ENCODE data around the gene ZNF473.

ZNF473 gene

DNA sequence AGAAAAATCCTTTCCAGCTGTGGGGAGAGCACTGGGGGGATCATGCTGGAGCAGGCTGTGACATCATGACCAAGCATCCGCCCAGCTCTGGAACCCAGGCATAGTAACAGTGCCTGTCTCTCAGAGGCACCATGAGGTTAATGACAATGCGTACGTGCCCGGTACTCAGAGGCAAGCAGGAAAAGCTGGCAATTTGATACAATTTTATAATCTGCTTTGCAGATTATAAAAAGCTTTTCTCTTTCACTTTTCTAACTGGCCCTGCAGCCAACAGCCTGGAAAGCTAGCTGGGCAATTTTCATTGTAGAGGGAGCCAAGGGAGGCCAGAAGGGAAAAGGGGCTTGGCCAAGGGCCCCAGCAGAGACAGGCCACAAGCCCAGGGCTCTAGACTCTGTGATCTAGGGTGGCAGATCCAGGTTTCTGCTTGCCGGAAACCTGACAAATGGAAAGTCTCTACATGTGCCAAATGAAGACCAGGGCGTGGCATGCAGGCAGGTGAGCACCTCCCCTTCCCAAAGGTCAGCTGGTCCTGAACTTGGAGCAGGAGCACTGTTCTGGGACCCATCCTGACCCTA is 23.3 kb upstream of the ZNF473 start:
- in situ Hi-C loops (cut with MboI; ENCODE audit: low pct_unique_long_range_greater_than_20kb, low sequenced_read_pairs, unreplicated experiment) = no loop called here
- TF ChIP-seq, protein P1, sequence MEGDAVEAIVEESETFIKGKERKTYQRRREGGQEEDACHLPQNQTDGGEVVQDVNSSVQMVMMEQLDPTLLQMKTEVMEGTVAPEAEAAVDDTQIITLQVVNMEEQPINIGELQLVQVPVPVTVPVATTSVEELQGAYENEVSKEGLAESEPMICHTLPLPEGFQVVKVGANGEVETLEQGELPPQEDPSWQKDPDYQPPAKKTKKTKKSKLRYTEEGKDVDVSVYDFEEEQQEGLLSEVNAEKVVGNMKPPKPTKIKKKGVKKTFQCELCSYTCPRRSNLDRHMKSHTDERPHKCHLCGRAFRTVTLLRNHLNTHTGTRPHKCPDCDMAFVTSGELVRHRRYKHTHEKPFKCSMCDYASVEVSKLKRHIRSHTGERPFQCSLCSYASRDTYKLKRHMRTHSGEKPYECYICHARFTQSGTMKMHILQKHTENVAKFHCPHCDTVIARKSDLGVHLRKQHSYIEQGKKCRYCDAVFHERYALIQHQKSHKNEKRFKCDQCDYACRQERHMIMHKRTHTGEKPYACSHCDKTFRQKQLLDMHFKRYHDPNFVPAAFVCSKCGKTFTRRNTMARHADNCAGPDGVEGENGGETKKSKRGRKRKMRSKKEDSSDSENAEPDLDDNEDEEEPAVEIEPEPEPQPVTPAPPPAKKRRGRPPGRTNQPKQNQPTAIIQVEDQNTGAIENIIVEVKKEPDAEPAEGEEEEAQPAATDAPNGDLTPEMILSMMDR (IDR thresholded peaks at IDR 0.05; ENCODE audit: extremely low read depth, insufficient read depth, missing control alignments) = no peak
- no peak for DNase-seq (ENCODE audit: low spot score)

DNA sequence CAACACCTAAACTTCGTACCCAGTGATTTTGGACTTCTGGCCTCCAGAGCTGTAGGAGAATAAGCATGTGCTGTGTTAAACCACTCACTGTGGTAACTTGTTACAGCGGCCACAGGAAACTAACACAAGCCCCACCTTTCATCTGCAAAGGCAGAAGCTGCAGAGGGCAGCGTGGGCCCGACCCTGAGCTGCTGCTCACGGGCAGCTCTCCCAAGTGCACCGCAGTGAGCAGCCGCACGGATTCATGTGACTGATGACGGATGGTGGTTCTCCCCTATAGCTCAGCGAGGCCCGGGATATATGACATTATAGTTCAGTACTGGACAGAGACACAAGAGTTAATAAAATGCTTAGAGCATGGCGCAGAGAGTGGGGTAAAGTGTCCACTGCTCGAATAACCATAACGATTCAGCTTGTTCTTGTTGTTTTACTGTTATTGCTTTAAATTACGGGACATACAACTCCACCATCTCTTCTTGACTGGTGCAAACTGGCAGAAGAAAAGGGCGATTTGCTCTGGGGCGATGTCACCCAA is 22.5 kb upstream of the ZNF473 start:
- no peak for DNase-seq (ENCODE audit: low spot score)
- TF ChIP-seq, protein P1 (IDR thresholded peaks at IDR 0.05; ENCODE audit: extremely low read depth, insufficient read depth, missing control alignments) = no peak
- in situ Hi-C loops (cut with MboI; ENCODE audit: low pct_unique_long_range_greater_than_20kb, low sequenced_read_pairs, unreplicated experiment) = no loop called here

- in situ Hi-C loops (cut with MboI; ENCODE audit: low pct_unique_long_range_greater_than_20kb, low sequenced_read_pairs, unreplicated experiment) = no loop called here
- TF ChIP-seq, protein P1 (IDR thresholded peaks at IDR 0.05; ENCODE audit: extremely low read depth, insufficient read depth, missing control alignments) = no peak
- peak; percentile 67 for DNase-seq (ENCODE audit: low spot score)
These were observed 21.9 kb upstream of the ZNF473 start for GRCh38 chr19:50003810-50004419.

DNA sequence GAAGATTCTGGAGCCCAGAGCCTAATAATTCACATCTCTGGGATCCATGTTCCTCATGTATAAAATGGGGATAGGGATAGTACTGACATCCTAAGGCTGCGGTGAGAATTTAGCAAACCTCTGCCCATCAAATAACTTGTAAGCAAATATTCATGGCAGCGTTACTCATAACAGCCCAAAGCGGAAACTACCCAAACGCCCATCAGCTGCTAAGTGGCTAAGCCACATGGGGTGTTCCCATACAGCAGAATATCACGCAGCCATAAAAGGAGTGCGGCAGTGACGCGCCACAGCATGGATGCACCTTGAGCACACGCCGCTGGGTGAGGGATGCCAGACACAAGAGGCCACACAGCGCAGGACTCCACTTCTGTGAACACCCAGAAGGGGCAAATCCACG is 20.4 kb upstream of the ZNF473 start:
- DNase-seq (ENCODE audit: low spot score) = no peak
- TF ChIP-seq, protein P1 (IDR thresholded peaks at IDR 0.05; ENCODE audit: extremely low read depth, insufficient read depth, missing control alignments) = no peak
- in situ Hi-C loops (cut with MboI; ENCODE audit: low pct_unique_long_range_greater_than_20kb, low sequenced_read_pairs, unreplicated experiment) = no loop called here

GRCh38 chr19:50007170-50007569 is 18.6 kb upstream of the ZNF473 start:
- in situ Hi-C loops (cut with MboI; ENCODE audit: low pct_unique_long_range_greater_than_20kb, low sequenced_read_pairs, unreplicated experiment) = no loop called here
- TF ChIP-seq, protein P1 (IDR thresholded peaks at IDR 0.05; ENCODE audit: extremely low read depth, insufficient read depth, missing control alignments) = no peak
- no peak for DNase-seq (ENCODE audit: low spot score)

DNA sequence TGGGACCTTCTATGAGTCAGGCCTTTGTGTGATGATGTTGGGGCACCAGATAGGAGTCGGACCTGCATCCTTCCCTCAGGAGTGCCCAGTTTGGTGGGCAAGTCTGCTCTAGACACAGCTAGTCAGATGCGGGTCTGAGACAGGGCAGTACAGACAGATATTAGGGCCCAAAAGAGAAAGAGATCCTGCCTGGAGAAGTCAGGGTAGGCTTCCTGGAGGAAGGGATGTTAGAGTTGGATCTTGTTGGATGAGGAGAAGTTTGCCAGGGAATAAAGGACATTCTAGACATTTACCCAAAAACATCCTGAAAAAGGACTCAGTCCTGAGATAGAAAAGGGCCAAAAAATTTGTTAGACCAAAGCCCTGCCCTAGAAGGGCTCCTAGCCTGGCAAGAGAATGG is 17.9 kb upstream of the ZNF473 start:
- in situ Hi-C loops (cut with MboI; ENCODE audit: low pct_unique_long_range_greater_than_20kb, low sequenced_read_pairs, unreplicated experiment) = no loop called here
- no peak for DNase-seq (ENCODE audit: low spot score)
- TF ChIP-seq, protein P1 (IDR thresholded peaks at IDR 0.05; ENCODE audit: extremely low read depth, insufficient read depth, missing control alignments) = no peak

Measured in GM13977 (cell line).